Activated CD8-positive, alpha-beta memory T cell treated with anti-CD3 and anti-CD28 coated beads for 36 hours (primary cell): ENCODE results near the gene DEFB131A. TPM values are rescaled to one million over a fixed set of nuclear protein-coding genes. Genes with fewer than 3 reads are reported as not detected.
"Not testable (repeated sequence)": the region's sequence is repeated elsewhere in the genome, so short reads cannot be mapped to it uniquely, and the experiment has no call there.

Source experiments
- CTCF ChIA-PET: fragments of 350-600 bp; sonication (Branson Sonifier 250); formaldehyde crosslinking; loops from one replicate; lab custom pipeline; 2021; ENCODE audit warnings: antibody characterized with exemption; lab: Charles Lee
- POLR2A ChIA-PET: fragments of 350-600 bp; sonication (Branson Sonifier 250); formaldehyde crosslinking; loops from one replicate; lab custom pipeline; 2021; ENCODE audit warnings: antibody characterized with exemption; lab: Charles Lee
- total RNA-seq, 2 experiments: library from RNA; stranded (reverse); gene quantifications; one replicate each; pipeline ENCODE4 v1.2.3, GENCODE V29; 2021

DEFB131A gene
- total RNA-seq, 2 experiments from 2014 or later: not detected

DNA sequence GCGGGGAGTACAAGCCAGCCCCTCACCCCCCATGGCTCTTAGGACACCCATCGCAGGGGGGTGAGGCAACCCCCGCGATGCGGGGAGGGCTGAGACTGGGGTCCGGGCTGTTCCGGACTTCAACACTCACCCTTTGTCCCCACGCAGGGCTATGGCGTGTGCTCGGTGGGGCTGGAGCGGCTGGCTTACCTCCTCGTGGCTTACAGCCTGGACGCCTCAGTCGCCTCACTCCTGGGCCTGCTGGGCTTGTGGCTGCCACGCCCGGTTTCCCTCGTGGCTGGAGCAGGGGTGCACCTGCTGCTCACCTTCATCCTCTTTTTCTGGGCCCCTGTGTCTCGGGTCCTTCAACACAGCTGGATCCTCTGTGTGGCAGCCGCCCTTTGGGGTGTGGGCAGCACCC lies 49.4 kb downstream of the DEFB131A start:
- POLR2A ChIA-PET, CTCF ChIA-PET: not testable (repeated sequence)

DNA sequence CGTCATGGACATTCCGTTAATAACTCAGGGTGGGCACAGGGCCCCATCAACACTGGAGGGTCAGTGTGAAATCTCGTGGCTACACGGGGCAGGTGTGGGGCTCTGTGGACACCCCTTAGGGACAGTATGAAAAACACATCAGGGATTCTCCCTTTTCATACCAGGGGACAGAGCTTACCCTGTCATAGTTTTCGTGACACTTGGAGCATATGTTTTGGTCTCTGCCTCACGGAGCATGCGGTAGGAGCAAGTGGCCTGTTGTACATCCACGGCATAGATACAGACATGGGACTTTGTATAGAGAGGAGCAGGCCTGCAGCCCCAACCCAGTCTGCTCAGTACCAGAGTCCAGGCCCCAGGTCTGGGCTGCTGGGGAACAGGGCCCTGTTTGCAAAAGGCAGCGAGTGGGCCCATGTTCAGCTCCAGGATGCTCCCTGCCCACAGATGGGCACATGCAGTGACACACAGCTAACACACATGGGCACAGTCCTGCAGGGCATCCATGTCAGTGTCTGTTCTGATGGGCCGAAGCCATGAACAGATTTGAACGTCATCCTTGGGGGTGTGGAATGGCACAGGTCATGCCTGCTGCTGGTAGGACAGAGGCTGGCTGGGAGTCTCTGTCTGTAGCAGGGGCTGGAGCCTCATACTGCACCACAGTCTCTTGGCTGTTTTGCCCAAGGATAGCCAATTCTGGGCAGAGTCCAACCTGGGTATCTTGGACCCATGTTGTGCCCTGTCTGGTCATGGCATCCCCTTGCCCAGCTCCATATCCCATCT lies 50.2 kb downstream of the DEFB131A start:
- POLR2A ChIA-PET, CTCF ChIA-PET: not testable (repeated sequence)

DNA sequence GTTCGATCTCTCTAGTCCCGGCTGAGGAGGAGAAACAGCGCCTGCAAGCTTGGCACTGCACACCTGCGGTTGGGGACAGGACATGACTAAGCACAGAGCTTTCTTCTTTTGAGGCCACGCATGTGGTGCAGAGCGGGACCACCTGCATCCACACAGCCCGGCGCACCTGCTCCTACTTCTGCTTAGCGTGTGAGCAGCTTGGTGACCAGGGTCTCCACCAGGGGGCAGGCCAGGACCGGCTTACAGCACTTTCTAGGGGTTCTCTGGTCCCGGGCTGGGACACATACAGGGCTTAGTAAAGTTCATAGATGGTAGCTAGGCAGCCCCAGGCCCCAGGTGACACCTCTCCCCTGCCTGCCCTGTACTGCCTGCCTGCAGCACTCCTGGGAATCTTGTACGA lies 51.2 kb downstream of the DEFB131A start:
- CTCF ChIA-PET, POLR2A ChIA-PET: not testable (repeated sequence)

GRCh38 chr4:9497575-9498467 lies 53.6 kb downstream of the DEFB131A start:
- CTCF ChIA-PET: not testable (repeated sequence)

DNA sequence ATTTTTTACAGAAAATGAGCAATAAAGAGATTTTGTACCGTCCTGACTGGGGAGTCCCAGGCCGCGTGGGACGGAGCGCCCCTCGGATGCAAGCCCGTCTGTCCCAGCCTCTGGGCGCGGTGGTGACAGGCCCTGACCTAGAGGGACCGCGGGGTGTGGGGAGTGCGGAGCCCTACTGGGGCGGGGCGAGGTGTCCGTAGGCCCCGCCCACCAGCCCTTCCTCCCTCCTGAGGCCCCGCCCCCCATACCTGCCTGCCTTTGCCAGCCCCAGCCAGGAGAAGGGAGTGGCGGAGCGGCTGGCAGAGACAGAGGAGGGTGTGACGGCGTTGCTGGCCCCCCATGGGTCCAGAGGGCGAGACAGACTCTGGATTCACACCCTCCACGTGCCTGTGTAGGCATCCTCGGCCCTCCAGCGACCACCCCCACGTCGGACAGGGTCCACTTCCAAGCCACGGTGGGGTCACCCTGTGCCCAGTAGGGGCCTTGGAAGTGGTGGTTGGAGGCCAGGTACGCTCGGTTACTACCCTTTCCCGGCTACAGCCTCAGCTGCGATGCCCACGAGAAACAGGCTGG lies 54.3 kb downstream of the DEFB131A start:
- CTCF ChIA-PET, POLR2A ChIA-PET: not testable (repeated sequence)

More at GRCh38 chr4:9497575-9498467, 53.6 kb downstream of the DEFB131A start:
- POLR2A ChIA-PET: not testable (repeated sequence)

- CTCF ChIA-PET, POLR2A ChIA-PET: not testable (repeated sequence)
Observed at GRCh38 chr4:9499974-9500487, 55.8 kb downstream of the DEFB131A start.

Other genes starting within 250 kb of the DEFB131A start
- gene USP17L10, start 233.8 kb upstream of the DEFB131A start, total RNA-seq: not detected
- gene USP17L11, start 229.0 kb upstream of the DEFB131A start, total RNA-seq: not detected
- not detected for gene USP17L12, start 224.3 kb upstream of the DEFB131A start, total RNA-seq
- gene USP17L13, start 219.5 kb upstream of the DEFB131A start, total RNA-seq: not detected
- gene USP17L15, start 210.0 kb upstream of the DEFB131A start, total RNA-seq: not detected
- gene USP17L17, start 200.5 kb upstream of the DEFB131A start, total RNA-seq: not detected
- not detected for gene USP17L18, start 195.8 kb upstream of the DEFB131A start, total RNA-seq
- not detected for gene USP17L19, start 191.0 kb upstream of the DEFB131A start, total RNA-seq
- gene USP17L20, start 186.3 kb upstream of the DEFB131A start, total RNA-seq: not detected
- gene USP17L21, start 181.5 kb upstream of the DEFB131A start, total RNA-seq: not detected
- gene USP17L22, start 176.8 kb upstream of the DEFB131A start, total RNA-seq: not detected
- not detected for gene USP17L24, start 119.2 kb upstream of the DEFB131A start, total RNA-seq
- gene USP17L25, start 114.5 kb upstream of the DEFB131A start, total RNA-seq: not detected
- not detected for gene USP17L26, start 109.8 kb upstream of the DEFB131A start, total RNA-seq
- gene USP17L5, start 105.0 kb upstream of the DEFB131A start, total RNA-seq: not detected
- gene USP17L27, start 100.3 kb upstream of the DEFB131A start, total RNA-seq: not detected
- not detected for gene USP17L28, start 95.5 kb upstream of the DEFB131A start, total RNA-seq
- gene USP17L29, start 90.8 kb upstream of the DEFB131A start, total RNA-seq: not detected
- not detected for gene USP17L30, start 81.3 kb upstream of the DEFB131A start, total RNA-seq